K562 treated with DMSO at 1 percent for 48 hours (cell line): ENCODE data around the gene LGMN. TPM values are rescaled to one million over a fixed set of nuclear protein-coding genes. Genes with fewer than 3 reads are reported as not detected.

ENCODE experiments used
- total RNA-seq: library from RNA; unstranded; fragments of 300-600 nt; gene quantifications from 2 replicates; pipeline ENCODE4 v1.2.3, GENCODE V29; 2022; ENCODE audit warnings: low replicate concordance; ENCODE audit errors: extremely low read depth

LGMN gene
- not detected in 2 replicates for total RNA-seq

GRCh38 chr14:92748259-92749016 is at the start of gene LGMN:
LGMN (minus strand) TSS chr14:92748627; CDS start chr14:92732786, 15,841 bp downstream.

GRCh38 chr14:92793709-92794546 is 45.5 kb upstream of the LGMN start, which contains the start of gene GOLGA5:
GOLGA5 (plus strand) TSS chr14:92794305; CDS start chr14:92797438, 3,133 bp downstream.

Other genes with a start within 250 kb of the LGMN start
- gene RIN3, start 234.8 kb downstream of the LGMN start, total RNA-seq = not detected in 2 replicates
- gene GOLGA5, start 45.7 kb upstream of the LGMN start, total RNA-seq = not detected in 2 replicates
- gene CHGA, start 174.5 kb upstream of the LGMN start, total RNA-seq = not detected in 2 replicates